GM10266 (cell line): ENCODE results near the gene ATP6V1A.

Experiments
- DNase-seq: peaks from one replicate; pipeline ENCODE4 v3.0.0; 2012; ENCODE audit errors: extremely low spot score
- CTCF ChIP-seq: IDR thresholded peaks from 2 replicates; pipeline ENCODE4 v1.5.1; 2012; ENCODE audit warnings: mild to moderate bottlenecking, low read depth; ENCODE audit not compliant: control insufficient read depth, insufficient read depth; ENCODE audit errors: missing control alignments

The ATP6V1A gene

DNA sequence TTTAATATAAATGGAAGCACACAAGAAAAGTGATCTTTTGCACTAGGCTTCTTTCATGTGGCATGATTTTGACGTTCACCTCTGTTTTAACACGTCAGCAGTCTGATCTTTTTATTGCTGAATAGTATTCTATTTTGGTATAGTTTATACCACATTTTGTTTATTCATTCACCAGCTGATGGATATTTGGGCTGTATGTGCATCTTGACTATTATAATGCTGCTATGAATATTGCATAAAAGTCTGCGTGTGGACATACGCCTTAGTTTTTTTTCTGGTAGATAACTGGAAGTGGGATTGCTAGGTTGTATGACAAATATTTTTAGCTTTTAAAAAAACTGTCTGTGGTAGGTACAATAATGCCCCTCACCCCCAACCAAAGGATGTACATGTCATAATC lies 15.1 kb upstream of the ATP6V1A start:
- DNase-seq = no peak
- TF ChIP-seq CTCF = no peak

DNA sequence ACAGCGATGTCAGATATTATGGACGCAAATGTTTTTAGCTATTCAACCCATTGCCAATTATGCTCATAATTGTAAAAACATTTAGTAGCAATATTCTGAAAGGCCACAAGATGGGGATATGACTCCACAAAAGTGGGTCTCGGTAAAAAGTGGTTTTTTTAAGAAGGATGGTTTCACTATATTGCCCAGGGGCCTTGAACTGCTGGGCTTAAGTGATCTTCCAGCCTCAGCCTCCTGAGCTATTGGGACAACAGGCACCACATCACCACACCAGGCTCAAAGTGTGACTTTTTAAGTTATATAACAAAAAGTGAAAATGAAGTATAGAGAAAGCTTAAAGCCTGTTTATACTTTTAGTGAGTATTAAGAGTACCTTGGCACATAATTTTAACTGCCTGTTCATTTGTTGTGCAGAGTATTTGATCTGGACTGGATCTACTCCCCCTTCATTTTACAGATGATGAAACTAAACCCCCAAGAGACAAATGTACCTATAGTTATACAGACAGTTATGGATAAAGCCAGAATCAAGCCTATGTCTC lies 10.2 kb upstream of the ATP6V1A start:
- TF ChIP-seq CTCF = peak; percentile 57
- peak; percentile 27 for DNase-seq

DNA sequence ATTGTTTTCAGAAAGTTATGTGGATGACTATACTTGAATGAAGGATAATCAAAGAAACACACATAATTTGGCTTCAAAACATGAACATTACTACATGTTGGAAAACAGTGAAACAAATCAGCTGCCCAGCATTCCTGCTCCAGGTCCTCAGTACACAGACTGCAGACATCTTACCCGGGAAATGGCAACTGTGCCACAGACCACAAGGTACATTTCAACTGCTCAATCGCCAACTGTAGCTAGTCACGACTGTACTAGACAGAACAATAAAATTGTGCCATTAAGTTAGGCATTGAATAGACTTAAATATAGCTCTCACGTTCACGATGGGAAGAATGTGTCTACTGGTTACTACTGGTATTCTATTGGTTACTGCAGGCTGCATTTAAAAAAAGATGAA lies 5.7 kb upstream of the ATP6V1A start:
- TF ChIP-seq CTCF = no peak
- DNase-seq = no peak

GRCh38 chr3:113741620-113742019 lies 5.2 kb upstream of the ATP6V1A start:
- DNase-seq = no peak
- no peak for TF ChIP-seq CTCF

DNA sequence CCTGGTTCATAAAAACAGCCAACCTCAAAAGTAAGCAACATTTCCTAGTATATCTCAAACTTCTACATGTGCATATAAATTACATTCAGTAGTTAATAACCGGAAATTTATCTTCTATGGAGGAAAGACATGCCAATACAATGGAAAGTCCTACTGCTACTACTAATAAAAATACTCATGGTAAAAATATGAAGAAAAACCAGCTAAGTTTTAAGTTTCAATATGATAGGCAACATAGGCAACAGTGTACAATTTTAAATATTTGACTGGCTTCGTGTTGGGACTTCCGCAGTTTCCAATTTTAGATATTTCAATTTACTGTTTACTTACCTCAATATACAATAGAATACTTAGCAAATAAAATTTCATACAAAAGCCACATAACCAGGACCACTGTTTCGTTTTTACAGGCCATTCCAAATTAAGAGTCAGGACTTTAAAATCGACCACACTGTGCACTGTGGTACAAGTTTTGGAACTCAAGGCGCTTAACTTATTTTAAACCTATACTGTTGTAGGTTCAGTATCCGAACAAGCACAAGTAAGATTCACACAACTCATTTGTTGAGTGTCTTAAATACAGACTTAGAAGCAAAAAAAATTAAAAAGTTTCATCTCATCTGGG lies 3.7 kb upstream of the ATP6V1A start:
- DNase-seq = no peak
- TF ChIP-seq CTCF = no peak

- peak; percentile 73 for TF ChIP-seq CTCF
- peak; percentile 78 for DNase-seq
Observed at GRCh38 chr3:113744941-113745755, 1.7 kb upstream of the ATP6V1A start.

DNA sequence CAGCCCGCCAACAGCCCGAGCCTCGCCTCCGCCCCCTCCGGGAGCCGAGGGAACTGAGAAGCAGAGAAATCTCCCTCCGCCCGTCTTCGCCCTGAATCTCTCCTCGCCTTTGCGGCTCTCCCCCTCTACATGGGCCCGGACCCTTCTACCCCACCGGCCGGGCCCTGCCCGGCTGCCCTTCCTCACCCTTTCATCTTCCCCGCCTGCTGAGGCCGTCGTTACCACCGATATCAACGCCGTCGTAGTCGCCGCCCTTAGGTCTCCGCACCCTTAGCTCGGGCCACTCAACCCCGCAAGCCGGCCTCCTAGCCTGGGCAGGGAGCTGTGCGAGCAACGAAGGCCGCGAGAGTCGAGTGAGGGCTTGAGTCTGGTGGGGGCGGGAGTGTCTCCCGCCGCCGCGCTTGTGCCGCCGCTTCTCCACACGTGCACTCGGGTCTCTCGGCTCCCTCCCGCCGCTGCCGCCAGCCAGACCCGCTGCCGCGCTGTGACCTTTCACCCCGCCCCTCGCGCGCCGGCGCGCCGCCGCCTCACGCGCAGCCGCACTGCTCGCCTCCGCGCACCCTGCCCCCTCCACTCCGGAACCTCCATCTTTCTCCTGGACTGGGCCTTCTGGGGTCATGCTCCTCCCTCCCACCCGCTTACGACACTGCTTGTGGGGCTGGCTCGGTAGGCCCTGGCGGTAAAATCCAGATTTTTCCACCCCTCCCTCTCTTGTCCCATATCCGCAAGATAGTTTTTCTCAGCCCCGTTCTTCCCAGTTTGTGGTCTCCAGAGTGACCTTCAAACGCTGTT lies 883 bp upstream of the ATP6V1A start, which contains the start of gene NAA50:
Gene NAA50, minus strand, starts transcription at position 494 of the 792 bp plus-strand sequence. Its CDS starts 300 bp downstream, at position 194.
- peak; percentile 91 for DNase-seq

More for the DNA sequence above, 883 bp upstream of the ATP6V1A start, which contains the start of gene NAA50:
- TF ChIP-seq CTCF = no peak
